Sigmoid colon (tissue), 4 donors: Measurements from ENCODE around the gene RGS7.

Source experiments
- POLR2A ChIP-seq, 2 donors: fragments of 450-650 bp; IDR thresholded peaks; one replicate each; pipeline ENCODE4 v1.6.1; 2016; ENCODE audit warnings: antibody characterized with exemption in 2 of 2, mild to moderate bottlenecking in 2 of 2, moderate library complexity in 2 of 2
- POLR2AphosphoS5 ChIP-seq, 4 donors: sonication (generic); formaldehyde crosslinking; IDR thresholded peaks; one replicate each; pipeline ENCODE4 v1.6.1; 2017; ENCODE audit warnings: antibody characterized with exemption in 4 of 4

DNA sequence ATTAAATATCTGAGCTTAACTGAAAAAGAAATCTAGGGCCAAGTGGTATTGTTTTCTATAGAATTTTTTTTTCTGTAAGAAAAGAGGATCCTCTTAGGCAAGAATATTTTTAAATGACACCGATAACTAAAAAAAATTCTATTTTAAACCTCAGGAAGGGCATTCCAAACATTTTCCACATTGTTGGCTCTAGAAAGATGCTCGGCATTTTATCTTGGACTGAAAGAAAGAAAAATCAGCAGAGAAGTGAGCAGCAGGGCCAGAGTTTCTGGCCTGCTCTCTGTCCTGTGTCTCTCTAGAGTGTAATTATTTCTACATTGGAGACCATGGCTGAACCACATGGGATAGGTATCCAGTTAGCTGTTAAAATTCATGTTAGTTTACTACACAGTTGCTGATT, 552.5 kb downstream of the RGS7 start:
- TF ChIP-seq POLR2AphosphoS5 (IDR thresholded peaks at IDR 0.05) (no peak), POLR2A (IDR thresholded peaks at IDR 0.05) (no peak)
